Adrenal gland (tissue), 12 donors: ENCODE results near the gene BLVRB. TPM values are rescaled to one million over a fixed set of nuclear protein-coding genes. Genes with fewer than 3 reads are reported as not detected.

ENCODE experiments used
- DNase-seq, 7 donors: peaks; one replicate each; pipeline ENCODE4 v3.0.0-alpha.2; 2019 to 2020
- H3K27ac ChIP-seq, 5 donors: fragments of 200-600 bp; sonication (generic) in 4 of 5; 1 replicate in 3 of 5; 2 replicates in 2 of 5; pipeline versions ENCODE4 v1.5.1 to v1.8.0; 2016 to 2020; ENCODE audit warnings: mild to moderate bottlenecking in 1 of 5
- H3K27me3 ChIP-seq: fragments of 200-600 bp; 2 replicates; pipeline ENCODE4 v1.8.0; 2021
- H3K36me3 ChIP-seq, 2 donors: fragments of 200-600 bp; replicated peaks in 1 of 2; 1 replicate in 1 of 2; 2 replicates in 1 of 2; pipeline versions ENCODE4 v1.5.1 to v1.8.0; 2018 to 2022
- H3K4me1 ChIP-seq, 2 donors: fragments of 200-600 bp; replicated peaks in 1 of 2; 1 replicate in 1 of 2; 2 replicates in 1 of 2; pipeline versions ENCODE4 v1.5.1 to v1.8.0; 2018 to 2021
- H3K4me3 ChIP-seq, 4 donors: fragments of 200-600 bp; sonication (generic) in 3 of 4; one replicate each; pipeline ENCODE4 v1.5.1; 2016 to 2018
- H3K9me3 ChIP-seq, 3 donors: fragments of 200-600 bp; sonication (generic) in 1 of 3; replicated peaks in 1 of 3; 1 replicate in 2 of 3; 2 replicates in 1 of 3; pipeline versions ENCODE4 v1.5.1 to v1.8.0; 2016 to 2021
- CTCF ChIP-seq, 6 experiments: fragments of 450-650 bp in 4 of 6; fragments of 200-600 bp in 2 of 6; sonication (generic) in 1 of 6; IDR thresholded peaks; 1 replicate in 5 of 6; 2 replicates in 1 of 6; pipeline versions ENCODE4 v1.5.1 to v1.8.0; 2016 to 2021; ENCODE audit warnings: antibody characterized with exemption in 6 of 6, mild to moderate bottlenecking in 2 of 6, moderate library complexity in 1 of 6
- POLR2A ChIP-seq, 2 donors: fragments of 450-650 bp; IDR thresholded peaks; one replicate each; pipeline ENCODE4 v1.6.1; 2017; ENCODE audit warnings: antibody characterized with exemption in 2 of 2, mild to moderate bottlenecking in 2 of 2, moderate library complexity in 1 of 2
- WGBS, 4 donors: extraction: QIAGEN DNeasy Blood & Tissue Kit in 2 of 4; methylation state at CpG; one replicate each; pipeline versions ENCODE4 v1.1.5 to v1.1.7; 2013 to 2017; 5-methylcytosine and 5-hydroxymethylcytosine counted together
- intact Hi-C, 2 donors: fragments of 100-400 bp; cut with DNase I; formaldehyde crosslinking; loops; one replicate each; pipeline versions ENCODE4 v1.14.1 to v1.15.0; 2022 to 2023
- polyA plus RNA-seq, 3 donors: library from polyadenylated mRNA; stranded (reverse); fragments of 200-250 nt in 2 of 3; fragments of 350-450 nt in 1 of 3; fragmentation: Illumina TruSeq in 1 of 3; extraction: RNeasy Lipid Tissue Mini Kit (QIAGEN cat#74804) in 1 of 3; gene quantifications; one replicate each; pipeline ENCODE4 v1.2.3, GENCODE V29; 2013 to 2014
- total RNA-seq, 9 donors: library from RNA; depleted of rRNA in 4 of 9; stranded (reverse); fragments of >200 nt in 4 of 9; fragments of 120-200 nt in 1 of 9; fragmentation: NEBNext Ultra II Directional in 1 of 9; extraction: Animal tissue kit (Norgen Biotek cat#: 25700) in 1 of 9; gene quantifications; one replicate each; pipeline versions ENCODE4 v1.1.0 to v1.2.4, GENCODE V29; 2013 to 2023
- donor health status: healthy with polysubstance abuse.
- donor health status: Bipolar disorder and iron deficiency.
- donor health status: DM: yes; HTN: yes; CAD: no.
- donor health status: DM: no; HTN: no; CAD: no.
- donor health status: DM: no; HTN: no; CAD: no.
- donor health status: DM: yes; HTN: yes; CAD: no.

Gene BLVRB
- total and polyA plus RNA-seq, 12 donors = 53.8 to 303 (median 123) TPM

GRCh38 chr19:40512473-40513344 is 47.2 kb upstream of the BLVRB start:
- H3K27ac ChIP-seq = no peak overlapping the region
- H3K27me3 ChIP-seq = peaks cover 13% of the 10 kb centered on the region
- WGBS, 4 donors = 6 to 12% (median 10%) methylated on average over 20 to 105 of the region's 105 CpGs
- peak overlapping the region in 1 of 4 donors; percentile 2 for H3K4me3 ChIP-seq
- no peak for TF ChIP-seq POLR2A (IDR thresholded peaks at IDR 0.05)
- H3K4me1 ChIP-seq = peaks cover 0 to 7% of the 10 kb centered on the region in 2 donors
- DNase-seq = peak in 3 of 7 donors; percentile 20 to 40 (median 32)
- no peaks in the 10 kb centered on the region for H3K9me3 ChIP-seq
- H3K36me3 ChIP-seq = no peaks in the 10 kb centered on the region
- intact Hi-C loops = no loop called here

GRCh38 chr19:40512110-40512472 is 46.5 kb upstream of the BLVRB start:
- intact Hi-C loops = no loop called here
- no peak for DNase-seq
- no peaks in the 10 kb centered on the region for H3K36me3 ChIP-seq
- H3K9me3 ChIP-seq = no peaks in the 10 kb centered on the region
- peaks cover 13% of the 10 kb centered on the region for H3K27me3 ChIP-seq
- TF ChIP-seq CTCF (IDR thresholded peaks at IDR 0.05) (no peak), POLR2A (IDR thresholded peaks at IDR 0.05) (no peak)
- peaks cover 0 to 7% of the 10 kb centered on the region in 2 donors for H3K4me1 ChIP-seq
- H3K4me3 ChIP-seq = no peak overlapping the region
- no peak overlapping the region for H3K27ac ChIP-seq
- 14 to 25% (median 17%) methylated on average over 1 of the region's 1 CpG for WGBS, 4 donors

GRCh38 chr19:40511487-40511886 is 45.9 kb upstream of the BLVRB start:
- Histone ChIP-seq H3K4me3 (no peak overlapping the region), H3K27ac (no peak overlapping the region), H3K36me3 (no peaks in the 10 kb centered on the region), H3K4me1 (peaks cover 0 to 7% of the 10 kb centered on the region in 2 donors), H3K9me3 (no peaks in the 10 kb centered on the region), H3K27me3 (peaks cover 13% of the 10 kb centered on the region)
- DNase-seq = no peak
- 78 to 86% (median 83%) methylated on average over 6 of the region's 6 CpGs for WGBS, 4 donors
- intact Hi-C loops = no loop called here
- TF ChIP-seq CTCF (IDR thresholded peaks at IDR 0.05) = no peak
- no peak for TF ChIP-seq POLR2A (IDR thresholded peaks at IDR 0.05)

- Histone ChIP-seq H3K27me3 (peaks cover 13% of the 10 kb centered on the region), H3K9me3 (no peaks in the 10 kb centered on the region), H3K4me1 (peaks cover 0 to 7% of the 10 kb centered on the region in 2 donors), H3K27ac (no peak overlapping the region), H3K4me3 (no peak overlapping the region), H3K36me3 (no peaks in the 10 kb centered on the region)
- DNase-seq = no peak
- WGBS, 4 donors = 83 to 93% (median 86%) methylated on average over 4 to 7 of the region's 7 CpGs
- intact Hi-C loops = no loop called here
- TF ChIP-seq CTCF (IDR thresholded peaks at IDR 0.05) (no peak), POLR2A (IDR thresholded peaks at IDR 0.05) (no peak)
Observed at GRCh38 chr19:40510526-40511115, 45.1 kb upstream of the BLVRB start.
